Gastroesophageal sphincter (tissue), 3 donors: Measurements from ENCODE around the gene CHIC2.

Experiments
- EP300 ChIP-seq: sonication (generic); formaldehyde crosslinking; IDR thresholded peaks from one replicate; pipeline ENCODE4 v1.6.1; 2017; ENCODE audit warnings: antibody characterized with exemption, mild to moderate bottlenecking
- POLR2A ChIP-seq, 2 donors: fragments of 450-650 bp; IDR thresholded peaks; one replicate each; pipeline ENCODE4 v1.6.1; 2017; ENCODE audit warnings: antibody characterized with exemption in 2 of 2, mild to moderate bottlenecking in 2 of 2, moderate library complexity in 1 of 2
- POLR2AphosphoS5 ChIP-seq: sonication (generic); formaldehyde crosslinking; IDR thresholded peaks from one replicate; pipeline ENCODE4 v1.6.1; 2017; ENCODE audit warnings: antibody characterized with exemption
- TF ChIP-seq, protein P1 (sequence below), 4 experiments: fragments of 200-600 bp in 2 of 4; fragments of 450-650 bp in 2 of 4; sonication (generic) in 1 of 4; IDR thresholded peaks; one replicate each; pipeline ENCODE4 v1.5.1; 2017 to 2019; ENCODE audit warnings: antibody characterized with exemption in 4 of 4, mild to moderate bottlenecking in 2 of 4, moderate library complexity in 2 of 4

DNA sequence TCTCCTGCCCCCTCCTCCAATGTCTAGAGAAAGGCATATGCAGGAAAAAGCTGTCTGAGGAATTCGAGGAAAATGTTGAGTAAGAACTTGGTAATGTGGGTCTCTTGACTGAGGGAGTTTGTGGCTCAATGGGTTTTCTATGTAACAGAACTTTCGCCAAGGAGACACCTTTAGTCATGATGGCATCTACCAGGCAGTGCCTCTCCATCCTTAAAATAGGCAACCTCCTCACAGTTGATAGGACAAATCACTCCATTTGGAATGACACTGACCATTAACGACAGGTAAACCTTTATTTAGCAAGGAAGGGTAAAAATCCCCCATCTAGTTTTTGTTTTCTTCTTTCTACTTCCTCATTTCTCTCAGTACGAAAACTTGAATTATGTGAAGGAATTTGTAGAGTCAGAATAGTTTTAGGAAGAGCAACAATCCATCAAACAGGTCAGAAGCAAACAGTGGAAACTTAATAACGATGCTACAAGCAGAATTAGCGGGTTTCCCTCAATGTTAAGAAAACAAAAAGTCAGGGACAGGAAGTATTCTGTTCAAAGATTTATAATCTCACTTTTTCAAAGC is 38.2 kb upstream of the CHIC2 start:
- no peak for TF ChIP-seq EP300
- TF ChIP-seq, protein P1, sequence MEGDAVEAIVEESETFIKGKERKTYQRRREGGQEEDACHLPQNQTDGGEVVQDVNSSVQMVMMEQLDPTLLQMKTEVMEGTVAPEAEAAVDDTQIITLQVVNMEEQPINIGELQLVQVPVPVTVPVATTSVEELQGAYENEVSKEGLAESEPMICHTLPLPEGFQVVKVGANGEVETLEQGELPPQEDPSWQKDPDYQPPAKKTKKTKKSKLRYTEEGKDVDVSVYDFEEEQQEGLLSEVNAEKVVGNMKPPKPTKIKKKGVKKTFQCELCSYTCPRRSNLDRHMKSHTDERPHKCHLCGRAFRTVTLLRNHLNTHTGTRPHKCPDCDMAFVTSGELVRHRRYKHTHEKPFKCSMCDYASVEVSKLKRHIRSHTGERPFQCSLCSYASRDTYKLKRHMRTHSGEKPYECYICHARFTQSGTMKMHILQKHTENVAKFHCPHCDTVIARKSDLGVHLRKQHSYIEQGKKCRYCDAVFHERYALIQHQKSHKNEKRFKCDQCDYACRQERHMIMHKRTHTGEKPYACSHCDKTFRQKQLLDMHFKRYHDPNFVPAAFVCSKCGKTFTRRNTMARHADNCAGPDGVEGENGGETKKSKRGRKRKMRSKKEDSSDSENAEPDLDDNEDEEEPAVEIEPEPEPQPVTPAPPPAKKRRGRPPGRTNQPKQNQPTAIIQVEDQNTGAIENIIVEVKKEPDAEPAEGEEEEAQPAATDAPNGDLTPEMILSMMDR (IDR thresholded peaks at IDR 0.05), result no peak
- no peak for TF ChIP-seq POLR2A (IDR thresholded peaks at IDR 0.05)
- no peak for TF ChIP-seq POLR2AphosphoS5
